Activated CD8-positive, alpha-beta T cell treated with anti-CD3 and anti-CD28 coated beads for 36 hours (primary cell): Measurements from ENCODE around the gene TLE2. TPM values are rescaled to one million over a fixed set of nuclear protein-coding genes. Genes with fewer than 3 reads are reported as not detected.

Source experiments
- ATAC-seq: fragments of 200-7000 bp; cut with Tn5 transposase; one replicate; pipeline ENCODE4 v1.10.0; 2021; ENCODE audit warnings: mild to moderate bottlenecking, moderate library complexity
- CTCF ChIA-PET: fragments of 350-600 bp; sonication (Branson Sonifier 250); formaldehyde crosslinking; loops from one replicate; lab custom pipeline; 2021; ENCODE audit warnings: antibody characterized with exemption; lab: Charles Lee
- POLR2A ChIA-PET: fragments of 350-600 bp; sonication (Branson Sonifier 250); formaldehyde crosslinking; loops from one replicate; lab custom pipeline; 2021; ENCODE audit warnings: antibody characterized with exemption; lab: Charles Lee
- DNase-seq: peaks from one replicate; pipeline ENCODE4 v3.0.0-alpha.2; 2020
- H3K27ac Mint-ChIP-seq: one replicate; pipeline ENCODE4 v1.8.0; 2021; ENCODE audit warnings: mild to moderate bottlenecking, mixed read lengths
- H3K27me3 Mint-ChIP-seq: one replicate; pipeline ENCODE4 v1.8.0; 2021; ENCODE audit warnings: mixed read lengths
- H3K36me3 Mint-ChIP-seq: one replicate; pipeline ENCODE4 v1.8.0; 2021; ENCODE audit warnings: low read depth, mixed read lengths
- H3K4me1 Mint-ChIP-seq: one replicate; pipeline ENCODE4 v1.8.0; 2021; ENCODE audit warnings: low read depth, mixed read lengths
- H3K4me3 Mint-ChIP-seq: one replicate; pipeline ENCODE4 v1.8.0; 2021; ENCODE audit warnings: mild to moderate bottlenecking, moderate library complexity, mixed read lengths
- H3K9me3 Mint-ChIP-seq: one replicate; pipeline ENCODE4 v1.8.0; 2021; ENCODE audit warnings: mixed read lengths
- intact Hi-C: fragments of 100-400 bp; cut with micrococcal nuclease; formaldehyde crosslinking; loops from one replicate; pipeline ENCODE4 v1.10.0; 2022
- total RNA-seq, 2 experiments: library from RNA; stranded (reverse); gene quantifications; one replicate each; pipeline ENCODE4 v1.2.3, GENCODE V29; 2021
- TF ChIP-seq, protein P1 (sequence below): fragments of 200-600 bp; IDR thresholded peaks from one replicate; pipeline ENCODE4 v1.8.0; 2022; ENCODE audit warnings: antibody characterized with exemption, mild to moderate bottlenecking

TLE2 gene
- total RNA-seq, 2 experiments from 2014 or later: 2.8 to 3.0 TPM

DNA sequence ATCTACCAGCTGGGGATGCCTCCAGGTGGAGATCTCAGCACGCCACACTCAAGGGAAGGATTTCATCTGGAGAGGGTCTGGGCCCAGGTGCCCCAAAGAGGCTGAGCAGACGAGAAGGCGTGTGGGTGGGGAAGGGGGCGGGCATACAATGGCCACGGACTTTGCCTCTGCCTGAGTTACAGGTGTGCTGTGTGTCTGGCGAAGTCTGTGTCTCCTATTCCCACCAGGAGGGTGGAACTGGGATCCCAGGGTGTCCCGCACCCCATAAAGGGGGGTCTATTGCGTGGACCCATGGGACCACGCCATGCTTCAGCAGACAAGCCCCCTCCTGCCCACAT is 3.6 kb downstream of the TLE2 start:
- TF ChIP-seq, protein P1, sequence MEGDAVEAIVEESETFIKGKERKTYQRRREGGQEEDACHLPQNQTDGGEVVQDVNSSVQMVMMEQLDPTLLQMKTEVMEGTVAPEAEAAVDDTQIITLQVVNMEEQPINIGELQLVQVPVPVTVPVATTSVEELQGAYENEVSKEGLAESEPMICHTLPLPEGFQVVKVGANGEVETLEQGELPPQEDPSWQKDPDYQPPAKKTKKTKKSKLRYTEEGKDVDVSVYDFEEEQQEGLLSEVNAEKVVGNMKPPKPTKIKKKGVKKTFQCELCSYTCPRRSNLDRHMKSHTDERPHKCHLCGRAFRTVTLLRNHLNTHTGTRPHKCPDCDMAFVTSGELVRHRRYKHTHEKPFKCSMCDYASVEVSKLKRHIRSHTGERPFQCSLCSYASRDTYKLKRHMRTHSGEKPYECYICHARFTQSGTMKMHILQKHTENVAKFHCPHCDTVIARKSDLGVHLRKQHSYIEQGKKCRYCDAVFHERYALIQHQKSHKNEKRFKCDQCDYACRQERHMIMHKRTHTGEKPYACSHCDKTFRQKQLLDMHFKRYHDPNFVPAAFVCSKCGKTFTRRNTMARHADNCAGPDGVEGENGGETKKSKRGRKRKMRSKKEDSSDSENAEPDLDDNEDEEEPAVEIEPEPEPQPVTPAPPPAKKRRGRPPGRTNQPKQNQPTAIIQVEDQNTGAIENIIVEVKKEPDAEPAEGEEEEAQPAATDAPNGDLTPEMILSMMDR: no peak
- ChIA-PET POLR2A (interaction anchor here (0.8 to 2.1 kb wide), 4 partner anchors 10 to 12 kb away, joined by 4 to 5 read pairs (median 4); no protein-coding TSS in a partner anchor), CTCF (interaction anchor here (0.7 to 2.7 kb wide), 3 partner anchors 63 to 78 kb away, joined by 3 to 10 read pairs (median 5); no protein-coding TSS in a partner anchor)
- DNase-seq: no peak
- no peak overlapping the region for H3K27ac Mint-ChIP-seq
- no peaks in the 10 kb centered on the region for H3K9me3 Mint-ChIP-seq
- ATAC-seq: no peak
- H3K4me3 Mint-ChIP-seq: no peak overlapping the region
- H3K4me1 Mint-ChIP-seq: peaks cover 25% of the 10 kb centered on the region
- intact Hi-C loops: no loop called here
- peaks cover 18% of the 10 kb centered on the region for H3K27me3 Mint-ChIP-seq
- no peaks in the 10 kb centered on the region for H3K36me3 Mint-ChIP-seq

DNA sequence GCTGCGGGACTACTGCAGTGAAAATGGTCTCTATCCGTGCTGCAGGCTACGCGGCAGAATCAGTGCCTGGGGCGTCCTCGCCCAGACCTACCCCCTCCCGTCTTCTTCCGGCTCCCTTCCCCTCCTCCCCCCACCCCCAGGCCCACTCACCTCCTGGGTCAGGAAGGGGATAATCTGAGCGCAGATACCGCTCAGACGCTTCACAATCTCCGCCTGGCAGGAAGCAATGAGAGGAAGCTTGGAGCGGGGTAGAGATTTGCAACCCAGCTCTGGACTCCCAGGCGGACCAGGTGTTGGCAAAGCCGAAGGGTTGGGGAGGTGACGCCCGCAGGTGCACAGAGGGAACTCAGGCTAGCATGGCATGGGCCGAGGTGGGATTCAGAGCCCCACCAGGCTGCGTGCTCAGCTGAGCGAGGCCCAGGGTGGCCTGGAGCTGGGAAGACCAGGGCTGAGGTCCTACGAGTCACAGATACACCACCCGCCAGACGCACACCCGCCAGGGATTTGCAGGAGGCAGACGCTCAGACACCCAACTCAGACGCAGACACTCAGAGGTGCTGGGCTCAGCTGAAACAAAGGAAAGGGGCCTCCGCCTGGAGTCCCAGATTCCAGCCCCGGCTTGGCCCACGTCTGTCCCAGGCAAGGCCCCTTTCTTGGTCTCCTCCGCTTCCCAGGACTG is 4.1 kb downstream of the TLE2 start:
- CTCF ChIA-PET: interaction anchor here (0.7 to 2.7 kb wide), 8 partner anchors 11 to 138 kb away, joined by 3 to 10 read pairs (median 4); no protein-coding TSS in a partner anchor
- TF ChIP-seq, protein P1: no peak
- intact Hi-C loops: no loop called here
- H3K27me3 Mint-ChIP-seq: peaks cover 14% of the 10 kb centered on the region
- peak overlapping the region; percentile 31 for H3K4me3 Mint-ChIP-seq
- peak; percentile 50 for ATAC-seq
- DNase-seq: peak; percentile 34
- H3K36me3 Mint-ChIP-seq: no peaks in the 10 kb centered on the region
- H3K4me1 Mint-ChIP-seq: peaks cover 25% of the 10 kb centered on the region
- no peaks in the 10 kb centered on the region for H3K9me3 Mint-ChIP-seq
- POLR2A ChIA-PET: interaction anchor here (0.6 to 0.9 kb wide), 4 partner anchors 10 to 190 kb away, joined by 3 to 4 read pairs (median 4); no protein-coding TSS in a partner anchor
- H3K27ac Mint-ChIP-seq: peak overlapping the region; percentile 49

DNA sequence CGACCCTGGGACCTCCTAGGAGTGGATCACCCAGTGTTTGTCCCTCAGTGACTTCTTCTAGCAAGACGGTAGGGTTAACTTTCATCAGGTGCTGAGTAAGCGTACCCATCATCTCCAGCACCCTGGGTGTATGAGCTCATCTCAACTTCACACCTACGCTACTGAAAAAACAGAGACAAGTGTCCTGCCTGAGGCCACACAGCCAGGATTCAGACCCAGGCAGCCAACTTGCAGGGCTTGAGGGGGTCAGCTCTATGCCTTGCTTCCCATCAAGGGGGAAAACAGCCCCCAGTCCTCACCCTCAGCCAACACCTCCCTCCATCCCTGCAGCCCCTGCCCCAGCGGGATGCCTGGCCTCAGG is 4.6 kb downstream of the TLE2 start:
- peaks cover 12% of the 10 kb centered on the region for H3K27me3 Mint-ChIP-seq
- peak; percentile 87 for ATAC-seq
- TF ChIP-seq, protein P1: no peak
- no peaks in the 10 kb centered on the region for H3K9me3 Mint-ChIP-seq
- H3K4me1 Mint-ChIP-seq: peaks cover 22% of the 10 kb centered on the region
- CTCF ChIA-PET: interaction anchor here (0.7 to 2.7 kb wide), 8 partner anchors 12 to 139 kb away, joined by 3 to 10 read pairs (median 4); no protein-coding TSS in a partner anchor
- POLR2A ChIA-PET: interaction anchor here (0.6 kb wide), 1 partner anchor 190 kb away, joined by 3 read pairs; no protein-coding TSS in a partner anchor
- H3K27ac Mint-ChIP-seq: peak overlapping the region; percentile 49
- intact Hi-C loops: no loop called here
- H3K36me3 Mint-ChIP-seq: no peaks in the 10 kb centered on the region
- peak overlapping the region; percentile 31 for H3K4me3 Mint-ChIP-seq
- peak; percentile 66 for DNase-seq

DNA sequence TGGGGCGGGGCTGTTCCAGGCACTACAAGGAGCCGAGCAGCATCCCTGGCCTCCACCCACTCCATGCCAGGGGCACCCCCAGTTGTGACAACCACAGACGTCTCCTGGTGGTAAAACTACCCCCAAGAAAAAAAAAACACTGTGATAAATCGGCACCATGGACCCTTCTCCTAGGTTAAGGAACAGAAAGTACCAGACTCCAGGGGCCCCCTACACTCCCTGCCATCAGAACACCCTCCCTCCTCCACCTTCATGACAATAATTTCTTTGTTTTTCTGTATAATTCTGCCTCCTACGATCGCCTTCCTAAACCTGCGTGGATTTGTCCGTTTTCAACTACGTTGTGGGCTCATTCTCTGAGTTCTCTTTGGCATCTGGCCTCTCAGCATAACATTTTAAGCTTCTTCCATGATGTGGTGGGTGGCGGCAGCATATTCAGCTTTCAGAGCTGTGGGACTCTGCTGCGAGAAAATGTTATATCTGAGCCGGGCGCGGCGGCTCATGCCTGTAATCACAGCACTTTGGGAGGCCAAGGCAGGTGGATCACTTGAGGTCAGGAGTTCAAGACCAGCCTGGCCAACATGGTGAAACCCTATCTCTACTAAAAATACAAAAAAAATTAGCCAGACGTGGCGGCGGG is 8.6 kb downstream of the TLE2 start:
- H3K27me3 Mint-ChIP-seq: peaks cover 5% of the 10 kb centered on the region
- peaks cover 19% of the 10 kb centered on the region for H3K4me1 Mint-ChIP-seq
- H3K9me3 Mint-ChIP-seq: no peaks in the 10 kb centered on the region
- TF ChIP-seq, protein P1: no peak
- ChIA-PET POLR2A (no interaction called here), CTCF (no interaction called here)
- no peak for ATAC-seq
- no peaks in the 10 kb centered on the region for H3K36me3 Mint-ChIP-seq
- H3K4me3 Mint-ChIP-seq: no peak overlapping the region
- H3K27ac Mint-ChIP-seq: no peak overlapping the region
- no peak for DNase-seq
- intact Hi-C loops: no loop called here
